ENCODE measurements around the gene CCDC88C.

The CCDC88C gene

DNA sequence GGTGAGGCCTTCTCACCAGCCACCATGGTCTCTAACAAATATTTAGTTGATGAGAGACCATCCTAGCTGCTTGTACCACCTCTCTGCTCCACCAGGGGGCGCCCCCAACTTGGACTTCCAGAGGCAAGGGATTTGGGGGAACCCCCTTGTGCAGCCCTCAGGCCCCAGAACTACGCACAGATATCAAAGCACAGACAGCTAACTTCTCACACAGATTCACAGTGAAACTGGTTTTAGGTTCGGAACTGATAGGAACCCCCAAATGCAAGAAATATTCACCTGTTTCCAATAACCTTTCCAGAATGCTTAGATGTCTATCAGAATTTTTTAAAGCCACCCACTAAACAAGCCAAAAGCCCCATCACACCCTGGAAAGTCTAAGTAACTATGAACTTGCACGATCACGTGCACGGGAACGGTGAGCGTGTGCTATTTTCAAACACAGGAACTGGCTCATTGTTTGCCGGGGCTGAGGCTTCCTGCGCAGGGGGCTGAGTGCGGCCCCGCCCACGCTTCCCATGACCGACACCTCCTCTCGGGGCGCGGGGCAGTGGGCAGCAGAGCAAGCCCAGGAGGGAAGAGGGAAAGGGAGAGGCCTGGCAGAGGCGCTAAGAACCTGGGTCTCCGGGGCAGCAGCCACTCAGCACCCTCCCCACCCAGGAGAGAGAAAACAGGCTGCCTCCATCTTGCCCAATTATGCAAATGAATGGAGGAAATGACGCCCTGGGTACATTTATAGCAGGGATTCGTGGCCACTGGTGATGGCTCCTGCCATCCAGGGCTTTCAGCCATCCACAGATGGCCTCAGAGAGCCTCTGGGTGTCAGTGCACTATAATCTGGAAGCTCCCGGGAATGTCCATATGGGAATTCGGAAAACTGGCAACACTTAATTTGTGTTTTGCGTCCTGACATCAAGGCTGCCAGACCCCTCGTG is 93.7 kb downstream of the CCDC88C start:
- intact Hi-C loops (cut with DNase I): loop anchor here (2.0 kb wide), 1 partner anchor 95 kb away; no protein-coding TSS in a partner anchor
- DNase-seq: peak; percentile 64 to 95 (median 88)

DNA sequence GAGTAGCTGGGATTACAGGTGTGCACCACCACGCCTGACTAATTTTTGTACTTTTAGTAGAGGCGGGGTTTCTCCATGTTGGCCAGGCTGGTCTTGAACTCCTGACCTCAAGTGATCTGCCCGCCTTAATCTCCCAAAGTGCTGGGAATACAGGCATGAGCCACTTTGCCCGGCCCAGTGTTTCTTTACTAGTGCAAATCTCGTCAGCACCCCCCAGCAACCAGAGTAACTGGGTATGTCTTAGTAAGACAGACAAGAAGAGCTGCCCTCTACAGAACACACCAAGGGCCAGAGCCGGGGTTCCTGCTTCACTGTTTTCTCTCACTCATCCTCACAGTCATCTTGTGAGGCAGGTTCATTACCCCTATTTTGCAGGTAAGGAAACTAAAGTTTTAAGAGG is 94.6 kb downstream of the CCDC88C start:
- intact Hi-C loops (cut with DNase I): loop anchor here (2.0 kb wide), 1 partner anchor 96 kb away; no protein-coding TSS in a partner anchor

DNA sequence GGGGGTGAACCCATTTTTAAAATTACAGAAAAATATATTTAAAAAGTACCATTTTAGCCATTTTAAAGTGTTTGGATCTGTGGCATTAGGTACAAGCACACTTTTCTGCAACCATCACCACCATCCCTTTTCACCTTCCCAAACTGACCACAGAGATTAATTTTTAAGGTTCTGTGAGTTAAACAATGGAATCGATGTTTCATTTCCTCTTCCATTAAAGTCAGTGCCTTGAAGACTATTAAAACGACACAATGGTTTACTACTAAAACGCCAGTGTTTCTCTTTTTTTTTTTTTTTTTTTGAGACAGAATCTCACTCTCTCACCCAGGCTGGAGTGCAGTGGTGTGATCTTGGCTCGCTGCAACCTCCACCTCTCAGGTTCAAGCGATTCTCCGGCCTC is 95.0 kb downstream of the CCDC88C start:
- no peak for DNase-seq
- intact Hi-C loops (cut with DNase I): loop anchor here (2.0 kb wide), 1 partner anchor 96 kb away; no protein-coding TSS in a partner anchor

More for the DNA sequence above, 94.6 kb downstream of the CCDC88C start:
- no peak for DNase-seq

DNA sequence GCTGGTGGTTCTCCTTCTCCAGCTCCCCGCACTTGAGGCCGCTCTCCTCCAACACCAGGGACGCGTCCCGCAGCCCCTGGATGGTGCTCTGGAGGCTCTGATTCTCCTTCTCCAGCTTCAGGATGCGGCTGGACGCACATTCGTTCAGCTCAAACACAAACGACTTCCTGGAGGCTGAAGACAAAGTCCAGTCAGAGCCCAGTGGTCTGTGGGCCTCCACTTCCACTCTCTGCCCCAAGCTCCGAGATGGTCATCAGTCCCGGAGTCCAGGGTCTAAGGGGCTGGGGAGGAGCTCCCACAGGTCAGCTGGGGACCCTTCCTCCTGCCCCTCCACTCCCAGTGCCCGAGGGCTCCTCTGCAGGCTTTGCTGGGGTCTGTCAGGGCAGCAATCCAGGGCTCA is 96.5 kb downstream of the CCDC88C start:
- no peak for DNase-seq
- intact Hi-C loops (cut with DNase I): no loop called here

DNA sequence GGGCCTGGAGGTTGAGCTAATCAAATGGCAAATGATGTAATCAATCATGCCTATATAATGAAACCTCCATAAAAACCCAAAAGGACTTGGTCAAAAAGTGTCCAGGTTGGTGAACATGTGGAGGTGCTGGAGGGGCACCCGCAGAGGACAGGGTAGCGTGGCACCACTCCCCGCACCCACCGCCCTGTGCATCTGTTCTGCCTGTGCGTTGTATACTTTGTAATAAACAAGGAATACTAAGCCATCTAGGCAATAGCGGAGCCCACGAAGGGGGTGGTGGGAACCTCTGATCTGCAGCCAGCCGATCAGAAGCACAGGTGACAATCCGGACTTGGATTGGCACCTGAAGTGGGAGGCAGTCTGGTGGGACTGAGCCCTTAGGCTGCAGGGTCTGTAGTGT is 97.4 kb downstream of the CCDC88C start:
- DNase-seq: no peak
- intact Hi-C loops (cut with DNase I): no loop called here

DNA sequence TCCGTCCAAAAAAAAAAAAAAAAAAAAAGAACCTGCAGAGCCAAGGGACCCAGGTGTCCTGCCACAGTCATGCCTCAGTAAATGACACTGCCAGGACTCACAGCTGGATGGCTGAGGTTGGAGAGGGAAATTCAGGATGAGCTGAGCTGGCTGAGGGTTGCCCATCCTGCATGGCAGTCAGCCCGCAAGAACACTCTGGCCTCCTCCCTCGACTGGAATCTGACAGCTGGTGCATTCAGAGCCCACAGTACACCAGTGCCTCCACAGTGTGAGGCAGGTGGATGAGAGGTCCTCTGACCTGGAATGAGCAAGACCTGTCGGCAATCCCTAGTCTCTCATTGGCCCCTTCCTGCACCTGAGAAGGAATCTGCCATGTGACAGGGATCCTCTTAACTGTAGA is 98.7 kb downstream of the CCDC88C start:
- intact Hi-C loops (cut with DNase I): no loop called here
- DNase-seq: no peak

DNA sequence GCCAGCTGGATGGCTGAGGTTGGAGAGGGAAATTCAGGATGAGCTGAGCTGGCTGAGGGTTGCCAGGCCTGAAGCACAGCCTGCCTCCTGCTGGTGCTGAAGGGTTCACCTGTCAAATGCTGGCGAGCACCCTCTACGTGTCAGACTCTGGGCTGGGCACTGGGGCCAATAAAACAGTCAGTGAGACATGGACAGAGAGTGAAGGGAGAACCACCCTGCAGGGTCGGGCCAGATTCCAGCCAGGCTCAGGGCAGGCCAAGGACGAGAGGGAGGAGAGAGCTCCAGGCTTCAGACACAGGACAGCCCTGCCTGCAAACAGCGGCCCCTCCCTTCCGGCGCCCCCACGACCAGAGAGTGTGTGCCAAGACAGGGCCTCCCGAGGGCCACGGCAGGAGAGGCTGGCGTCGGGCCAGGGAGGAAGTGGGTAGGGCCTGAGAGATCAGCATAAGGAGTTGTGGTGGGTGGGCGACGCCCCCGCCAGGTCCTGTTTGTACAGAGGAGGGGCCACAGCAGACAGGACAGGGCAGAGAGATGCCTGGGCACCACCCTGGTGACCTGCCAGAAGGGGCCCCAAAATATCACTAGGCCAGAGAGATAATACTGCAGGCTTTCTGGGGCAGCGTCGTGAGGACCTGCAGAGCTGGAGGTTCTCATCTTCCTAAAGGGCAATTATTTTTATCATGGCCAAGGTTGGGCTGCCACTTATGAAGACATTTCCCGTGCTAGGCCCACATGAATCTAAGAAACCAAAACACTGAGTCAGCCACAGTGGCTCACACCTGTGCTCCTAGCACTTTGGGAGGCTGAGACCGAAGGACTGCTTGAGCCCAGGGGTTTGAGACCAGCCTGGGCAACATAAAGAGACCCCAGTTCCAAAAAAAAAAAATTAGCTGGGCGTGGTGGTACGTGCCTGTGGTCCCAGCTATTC is 100.0 kb downstream of the CCDC88C start:
- no peak for DNase-seq
- intact Hi-C loops (cut with DNase I): no loop called here

DNA sequence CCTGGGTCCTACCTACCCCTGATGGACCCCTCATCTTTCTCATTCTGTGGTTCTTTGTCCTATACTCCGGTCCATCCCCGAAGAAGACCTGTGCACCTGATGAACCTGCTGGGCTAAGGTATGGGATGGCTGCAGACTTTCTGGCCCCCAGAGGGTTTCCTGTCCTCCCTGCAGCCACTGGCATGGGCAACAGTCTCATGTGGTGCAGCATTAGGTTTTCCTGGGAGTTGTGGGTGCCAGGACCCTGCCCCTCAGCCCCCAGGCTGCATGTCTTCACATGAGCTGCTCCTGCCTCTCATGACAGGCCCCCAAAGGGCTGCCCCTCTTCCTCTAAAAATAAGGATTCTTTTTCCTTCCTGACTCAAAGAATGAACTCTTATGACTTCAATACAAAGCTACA is 100.9 kb downstream of the CCDC88C start:
- intact Hi-C loops (cut with DNase I): no loop called here
- DNase-seq: no peak

DNA sequence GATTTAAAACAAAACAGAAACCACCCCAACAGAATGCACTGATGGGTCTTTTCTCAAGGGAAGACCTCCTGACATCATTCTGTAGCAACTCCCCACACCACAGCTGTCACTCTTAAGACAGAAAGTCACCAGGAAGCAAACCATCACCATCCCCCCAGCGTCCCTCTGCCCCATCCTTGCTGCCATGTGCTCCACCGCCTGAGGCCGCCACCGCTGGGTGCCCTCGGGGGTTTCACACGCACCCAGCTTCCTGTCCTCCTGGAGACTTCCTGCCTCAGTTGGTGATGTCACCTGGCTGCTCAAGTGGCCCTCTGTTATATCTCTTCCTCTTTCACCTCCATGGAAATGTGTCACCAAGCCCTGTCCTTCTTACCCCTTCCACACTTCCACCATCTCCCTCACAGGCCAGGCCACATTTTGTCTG is 101.8 kb downstream of the CCDC88C start:
- intact Hi-C loops (cut with DNase I): no loop called here
- DNase-seq: no peak

DNA sequence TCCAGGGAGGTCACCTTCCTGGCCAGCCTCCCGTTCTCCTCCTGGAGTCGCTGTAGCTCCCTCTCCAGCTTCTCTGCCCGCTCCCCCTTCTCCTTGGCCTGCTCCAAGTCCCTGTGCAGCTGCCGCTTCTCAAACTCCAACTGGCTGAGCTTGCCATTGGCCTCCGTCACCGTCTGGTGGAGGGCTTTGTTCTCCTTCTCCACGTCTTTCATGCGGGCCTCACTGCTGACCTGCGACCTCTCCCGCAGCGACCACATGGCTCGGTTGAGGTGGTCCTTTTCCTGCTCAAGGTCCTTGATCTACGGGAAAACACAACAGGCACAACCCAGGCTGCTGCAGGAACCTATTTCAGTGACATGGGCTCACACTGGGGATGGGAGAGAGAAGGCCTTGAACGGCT is 103.8 kb downstream of the CCDC88C start:
- intact Hi-C loops (cut with DNase I): no loop called here
- no peak for DNase-seq

DNA sequence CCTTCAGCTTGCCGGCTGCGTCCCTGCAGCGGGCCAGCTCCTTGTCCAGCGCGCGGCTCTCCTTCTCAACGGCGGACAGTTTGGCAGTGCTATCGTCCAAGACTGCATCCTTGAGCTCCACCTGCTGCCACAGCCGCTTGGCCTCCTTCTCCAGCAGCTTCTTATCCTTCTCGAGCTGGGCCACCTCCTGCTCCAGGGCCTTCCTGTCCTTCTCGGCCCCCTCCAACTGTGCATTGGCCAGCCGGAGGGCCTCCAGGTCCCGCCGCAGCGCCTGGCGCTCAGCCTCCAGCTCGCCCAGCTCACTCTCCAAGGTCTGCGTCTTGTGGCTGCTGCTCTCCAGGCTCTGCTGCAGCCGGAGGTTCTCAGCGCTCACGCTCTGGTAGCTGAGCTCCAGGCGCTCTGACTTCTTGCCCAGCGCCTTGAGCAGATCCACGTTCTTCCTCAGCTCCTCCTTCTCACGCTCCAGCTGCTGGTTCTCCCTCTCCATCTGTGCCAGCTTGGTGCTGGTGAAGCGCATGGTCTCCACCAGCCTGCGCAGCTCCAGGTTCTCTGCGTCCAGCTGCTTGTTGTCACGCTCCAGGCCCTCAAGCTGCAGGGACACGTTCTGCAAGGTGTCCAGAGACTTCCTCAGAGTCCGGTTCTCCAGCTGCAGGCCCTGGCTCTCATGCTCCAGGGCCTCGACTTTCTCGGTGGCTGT is 104.3 kb downstream of the CCDC88C start:
- no peak for DNase-seq
- intact Hi-C loops (cut with DNase I): no loop called here

DNA sequence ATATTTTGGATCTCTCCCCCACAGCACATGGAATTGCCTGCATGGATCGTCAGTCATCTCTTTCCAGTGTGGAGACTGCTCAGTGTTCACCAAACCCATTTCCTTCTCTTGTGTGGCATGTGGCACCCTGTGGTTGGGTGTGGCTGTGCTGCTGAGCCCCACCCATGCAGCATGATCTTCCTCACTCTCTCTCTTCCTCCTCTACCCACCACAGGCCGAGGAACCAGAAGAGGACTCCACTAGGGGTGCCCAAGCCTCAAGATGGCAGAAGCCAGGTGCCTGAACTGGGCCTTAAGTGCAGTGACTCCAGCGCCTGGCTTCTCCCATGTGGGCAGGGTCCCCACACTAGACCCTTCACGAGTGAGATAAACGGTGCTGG is 106.3 kb downstream of the CCDC88C start:
- peak in 14 of 42 donors; percentile 32 to 72 (median 46) for DNase-seq
- intact Hi-C loops (cut with DNase I): no loop called here

DNA sequence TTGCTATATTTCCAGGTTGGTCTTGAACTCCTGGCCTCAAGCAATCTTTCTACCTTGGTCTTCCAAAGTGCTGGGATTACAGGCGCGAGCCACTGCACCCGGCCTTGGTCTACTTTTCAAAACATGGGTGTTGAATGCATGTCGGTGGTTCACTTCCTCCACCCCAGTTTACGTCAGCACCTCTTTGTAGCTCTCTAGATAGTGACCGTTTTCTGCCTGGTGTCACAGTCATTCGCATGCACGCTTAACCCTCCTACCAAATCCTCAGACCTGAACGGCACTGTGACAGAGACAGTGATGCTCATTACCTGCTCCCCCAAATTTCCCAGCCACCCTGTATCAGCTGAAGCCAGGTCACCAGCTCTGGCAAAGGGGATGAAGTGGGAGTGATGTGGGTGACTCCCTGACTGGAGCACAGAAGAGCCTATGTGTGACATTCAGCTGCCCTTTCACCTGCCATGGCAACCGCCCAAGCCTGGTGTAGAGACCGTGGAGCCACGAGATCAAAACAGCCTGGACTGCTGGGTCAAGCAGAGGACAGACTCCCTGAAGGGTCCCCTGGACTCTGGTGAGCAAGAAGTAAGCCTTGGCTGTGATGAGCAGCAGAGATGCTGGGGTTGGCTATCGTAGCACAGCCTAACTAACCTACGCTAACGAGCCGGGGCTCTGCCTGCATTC is 106.9 kb downstream of the CCDC88C start:
- DNase-seq: no peak

DNA sequence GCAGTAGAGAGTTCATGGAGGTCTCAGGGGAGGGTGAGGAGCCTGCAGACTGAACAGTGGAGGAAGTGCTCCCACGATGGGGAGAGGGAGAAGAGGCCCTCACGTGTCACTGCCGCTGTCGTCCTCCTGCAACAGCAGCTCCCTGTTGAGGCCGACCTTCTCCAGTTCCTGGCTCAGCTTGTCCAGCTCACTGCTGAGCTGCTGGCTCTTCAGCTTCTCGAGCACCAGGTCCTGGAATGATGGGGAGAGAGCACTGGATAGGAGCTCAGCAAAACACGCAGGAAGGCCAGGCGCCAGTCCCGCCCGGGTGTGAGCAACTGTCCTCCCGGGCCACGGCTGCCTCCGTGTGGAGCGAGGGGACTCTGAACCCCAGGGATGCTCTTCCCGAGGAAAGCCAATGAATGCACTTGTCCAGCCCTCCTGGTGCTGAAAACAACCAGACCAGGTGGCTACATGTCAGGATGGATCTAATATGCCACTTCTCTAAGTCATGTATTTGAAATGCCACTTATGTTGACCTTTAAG is 107.8 kb downstream of the CCDC88C start:
- DNase-seq: no peak
- intact Hi-C loops (cut with DNase I): no loop called here

More for the DNA sequence above, 106.9 kb downstream of the CCDC88C start:
- intact Hi-C loops (cut with DNase I): no loop called here

DNA sequence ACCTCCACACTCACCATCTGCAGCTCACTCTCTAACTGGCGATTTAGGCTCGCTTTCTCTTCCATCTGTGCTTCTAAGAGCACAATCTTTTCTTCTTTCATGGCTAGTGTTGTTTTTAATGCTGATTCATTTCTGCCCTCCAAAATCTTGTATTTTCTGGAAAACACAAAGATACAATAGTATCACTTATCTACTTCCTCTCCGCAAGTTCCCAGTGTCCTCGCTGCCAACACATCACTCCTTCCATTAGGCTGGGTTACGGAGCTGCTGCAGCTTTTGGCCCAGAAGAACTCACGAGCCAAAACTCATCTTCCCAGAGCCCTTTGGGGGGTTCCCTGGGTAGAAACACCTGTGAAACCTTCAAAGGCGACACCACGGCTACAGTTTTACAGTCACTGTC is 109.3 kb downstream of the CCDC88C start:
- intact Hi-C loops (cut with DNase I): no loop called here
- DNase-seq: no peak

DNA sequence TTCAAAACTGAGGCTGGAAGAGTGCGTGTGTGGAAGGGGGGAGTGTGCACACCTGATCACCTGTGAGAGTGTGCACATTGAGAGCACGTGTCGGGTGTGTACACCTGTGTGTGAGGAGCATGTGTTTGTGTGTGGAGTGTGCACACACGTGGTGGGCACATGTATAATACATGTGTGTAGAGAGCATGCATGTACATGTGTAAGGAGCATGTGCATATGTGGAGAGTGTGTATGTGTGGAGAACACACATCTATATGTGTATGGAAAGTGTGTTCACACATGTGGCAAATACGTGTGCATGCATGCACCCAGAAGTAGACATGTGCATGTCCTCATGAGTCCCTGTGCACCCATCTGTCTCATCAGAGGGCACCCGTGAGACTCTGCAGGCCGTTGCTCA is 110.0 kb downstream of the CCDC88C start:
- intact Hi-C loops (cut with DNase I): no loop called here

DNA sequence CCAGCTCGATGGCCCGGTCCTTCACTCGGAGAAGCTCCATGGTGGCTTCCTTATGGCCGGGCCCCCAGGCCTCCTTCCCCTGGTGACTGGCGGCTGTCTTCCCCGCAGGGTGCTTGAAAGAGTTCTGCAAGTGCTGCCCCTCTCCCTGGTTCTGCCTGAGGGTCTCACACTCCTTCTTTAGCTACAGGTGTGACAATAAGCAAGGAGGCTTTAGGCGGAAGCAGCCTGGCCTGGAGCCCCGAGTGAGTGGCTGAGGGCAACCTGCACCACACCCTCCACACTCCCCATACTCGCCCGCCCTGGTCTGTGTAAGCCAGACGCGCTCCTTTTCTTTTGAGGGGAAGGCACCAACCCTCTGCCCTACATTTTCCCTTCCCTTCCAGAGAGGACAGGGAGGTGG is 110.6 kb downstream of the CCDC88C start:
- no peak for DNase-seq
- intact Hi-C loops (cut with DNase I): no loop called here

More for the DNA sequence above, 110.0 kb downstream of the CCDC88C start:
- DNase-seq: no peak

DNA sequence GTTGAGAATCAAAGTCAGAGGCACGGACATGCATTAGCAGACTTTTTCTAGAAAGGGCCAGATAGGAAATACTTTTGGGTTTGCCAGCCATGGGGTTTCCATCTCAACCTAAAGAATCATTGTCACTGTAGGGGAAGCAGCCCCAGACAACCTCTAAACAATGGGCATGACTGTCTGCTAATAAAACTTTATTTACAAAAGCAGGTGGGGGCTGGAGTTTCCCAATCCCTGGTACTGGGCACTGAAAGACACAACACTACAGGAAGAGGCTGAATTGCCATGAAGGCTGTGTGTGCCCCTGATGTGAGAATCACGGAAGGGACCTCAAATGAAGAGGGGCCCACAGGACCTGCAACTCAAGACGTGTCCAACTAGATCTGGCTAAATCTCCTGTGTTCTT is 111.1 kb downstream of the CCDC88C start:
- intact Hi-C loops (cut with DNase I): no loop called here
- DNase-seq: no peak

All from head of caudate nucleus (tissue), 42 donors.